Neural progenitor cell (in vitro differentiated cells): ENCODE data around the gene CHD6.

Experiments
- CTCF ChIP-seq: fragments of 200-600 bp; sonication (generic); IDR thresholded peaks from 2 replicates; pipeline ENCODE4 v1.5.1; 2017; ENCODE audit warnings: antibody characterized with exemption, mild to moderate bottlenecking
- EZH2 ChIP-seq: fragments of 200-600 bp; sonication (generic); IDR thresholded peaks from 2 replicates; pipeline ENCODE4 v1.6.1; 2017; ENCODE audit warnings: antibody characterized with exemption, mild to moderate bottlenecking, moderate library complexity

- TF ChIP-seq EZH2 (no peak), CTCF (no peak)
Observed at GRCh38 chr20:41413169-41413568, 205.0 kb downstream of the CHD6 start.
